HL-60 (cell line): Measurements from ENCODE around the gene CHURC1.

Experiments
- GABPA ChIP-seq: IDR thresholded peaks from 2 replicates; pipeline ENCODE4 v1.6.1; 2012; ENCODE audit warnings: low read depth
- POLR2AphosphoS5 ChIP-seq: IDR thresholded peaks from 2 replicates; pipeline ENCODE4 v1.6.1; 2012; ENCODE audit warnings: low read depth
- TF ChIP-seq, protein P1 (sequence below): IDR thresholded peaks from 2 replicates; pipeline ENCODE4 v1.6.1; 2012; ENCODE audit warnings: low read depth; ENCODE audit not compliant: insufficient replicate concordance
- TF ChIP-seq, protein P2 (sequence below): IDR thresholded peaks from one replicate; pipeline ENCODE4 v1.5.1; 2011; ENCODE audit warnings: low read length, control low read depth, inconsistent platforms; ENCODE audit not compliant: insufficient read depth

DNA sequence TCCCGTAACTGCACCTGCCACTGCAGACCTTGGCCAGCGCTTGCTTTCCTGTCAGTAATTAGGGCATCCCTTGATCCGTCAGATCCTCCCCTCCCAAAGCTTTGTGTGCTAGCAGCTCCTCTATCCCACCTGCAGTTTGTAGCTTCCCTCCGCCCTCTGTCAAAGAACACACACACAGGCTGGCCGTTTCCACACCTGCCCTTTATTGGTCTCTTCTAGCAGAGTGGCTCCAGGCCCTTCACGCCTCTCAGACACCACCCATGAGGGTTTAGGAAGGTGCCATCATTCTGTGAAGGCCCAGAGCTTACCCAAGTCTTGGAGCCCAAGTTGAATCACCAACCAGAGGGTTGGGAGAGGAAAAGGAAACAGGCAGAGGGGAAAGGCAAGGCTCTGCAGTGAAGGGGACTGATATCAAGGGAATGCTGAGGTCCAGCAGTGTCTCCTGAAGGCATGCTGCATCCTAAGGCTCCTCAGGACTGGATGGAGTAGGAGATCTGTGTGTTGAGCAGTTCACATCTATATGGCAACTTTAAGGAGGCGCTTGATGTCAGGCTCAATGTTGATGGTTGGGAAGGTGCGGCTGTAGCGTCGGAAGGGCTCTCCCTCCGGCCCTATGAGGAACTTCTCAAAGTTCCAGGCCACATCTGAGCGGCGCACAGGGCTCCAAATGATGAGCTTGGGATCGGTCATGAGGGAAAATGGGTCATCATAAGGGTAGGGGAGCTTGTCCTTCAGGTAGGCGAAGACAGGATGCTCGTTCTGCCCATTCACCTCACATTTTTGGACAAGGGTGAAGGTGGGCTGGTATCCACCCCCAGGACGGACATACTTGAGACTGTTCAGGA, 24.9 kb downstream of the CHURC1 start:
- TF ChIP-seq, protein P1, sequence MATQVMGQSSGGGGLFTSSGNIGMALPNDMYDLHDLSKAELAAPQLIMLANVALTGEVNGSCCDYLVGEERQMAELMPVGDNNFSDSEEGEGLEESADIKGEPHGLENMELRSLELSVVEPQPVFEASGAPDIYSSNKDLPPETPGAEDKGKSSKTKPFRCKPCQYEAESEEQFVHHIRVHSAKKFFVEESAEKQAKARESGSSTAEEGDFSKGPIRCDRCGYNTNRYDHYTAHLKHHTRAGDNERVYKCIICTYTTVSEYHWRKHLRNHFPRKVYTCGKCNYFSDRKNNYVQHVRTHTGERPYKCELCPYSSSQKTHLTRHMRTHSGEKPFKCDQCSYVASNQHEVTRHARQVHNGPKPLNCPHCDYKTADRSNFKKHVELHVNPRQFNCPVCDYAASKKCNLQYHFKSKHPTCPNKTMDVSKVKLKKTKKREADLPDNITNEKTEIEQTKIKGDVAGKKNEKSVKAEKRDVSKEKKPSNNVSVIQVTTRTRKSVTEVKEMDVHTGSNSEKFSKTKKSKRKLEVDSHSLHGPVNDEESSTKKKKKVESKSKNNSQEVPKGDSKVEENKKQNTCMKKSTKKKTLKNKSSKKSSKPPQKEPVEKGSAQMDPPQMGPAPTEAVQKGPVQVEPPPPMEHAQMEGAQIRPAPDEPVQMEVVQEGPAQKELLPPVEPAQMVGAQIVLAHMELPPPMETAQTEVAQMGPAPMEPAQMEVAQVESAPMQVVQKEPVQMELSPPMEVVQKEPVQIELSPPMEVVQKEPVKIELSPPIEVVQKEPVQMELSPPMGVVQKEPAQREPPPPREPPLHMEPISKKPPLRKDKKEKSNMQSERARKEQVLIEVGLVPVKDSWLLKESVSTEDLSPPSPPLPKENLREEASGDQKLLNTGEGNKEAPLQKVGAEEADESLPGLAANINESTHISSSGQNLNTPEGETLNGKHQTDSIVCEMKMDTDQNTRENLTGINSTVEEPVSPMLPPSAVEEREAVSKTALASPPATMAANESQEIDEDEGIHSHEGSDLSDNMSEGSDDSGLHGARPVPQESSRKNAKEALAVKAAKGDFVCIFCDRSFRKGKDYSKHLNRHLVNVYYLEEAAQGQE = no peak
- TF ChIP-seq, protein P2, sequence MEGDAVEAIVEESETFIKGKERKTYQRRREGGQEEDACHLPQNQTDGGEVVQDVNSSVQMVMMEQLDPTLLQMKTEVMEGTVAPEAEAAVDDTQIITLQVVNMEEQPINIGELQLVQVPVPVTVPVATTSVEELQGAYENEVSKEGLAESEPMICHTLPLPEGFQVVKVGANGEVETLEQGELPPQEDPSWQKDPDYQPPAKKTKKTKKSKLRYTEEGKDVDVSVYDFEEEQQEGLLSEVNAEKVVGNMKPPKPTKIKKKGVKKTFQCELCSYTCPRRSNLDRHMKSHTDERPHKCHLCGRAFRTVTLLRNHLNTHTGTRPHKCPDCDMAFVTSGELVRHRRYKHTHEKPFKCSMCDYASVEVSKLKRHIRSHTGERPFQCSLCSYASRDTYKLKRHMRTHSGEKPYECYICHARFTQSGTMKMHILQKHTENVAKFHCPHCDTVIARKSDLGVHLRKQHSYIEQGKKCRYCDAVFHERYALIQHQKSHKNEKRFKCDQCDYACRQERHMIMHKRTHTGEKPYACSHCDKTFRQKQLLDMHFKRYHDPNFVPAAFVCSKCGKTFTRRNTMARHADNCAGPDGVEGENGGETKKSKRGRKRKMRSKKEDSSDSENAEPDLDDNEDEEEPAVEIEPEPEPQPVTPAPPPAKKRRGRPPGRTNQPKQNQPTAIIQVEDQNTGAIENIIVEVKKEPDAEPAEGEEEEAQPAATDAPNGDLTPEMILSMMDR = no peak
- TF ChIP-seq POLR2AphosphoS5 (no peak), GABPA (no peak)
